A673 (cell line): ENCODE data around the gene WFDC1. TPM values are rescaled to one million over a fixed set of nuclear protein-coding genes. Genes with fewer than 3 reads are reported as not detected.

Experiments used
- BruUV-seq: library from RNA; stranded (reverse); fragments of 400-500 nt; replicated peaks from 2 replicates; lab custom pipeline; 2021; lab: Mats Ljungman, UMichigan
- CTCF ChIA-PET: fragments of 300-600 bp; sonication (Branson Sonifier 250); formaldehyde crosslinking; loops from one replicate; lab custom pipeline; 2022; ENCODE audit warnings: antibody characterized with exemption; lab: Charles Lee
- POLR2A ChIA-PET: fragments of 300-600 bp; sonication (Branson Sonifier 250); formaldehyde crosslinking; loops from one replicate; lab custom pipeline; 2022; ENCODE audit warnings: antibody characterized with exemption; ENCODE audit not compliant: low non-redundant PET; lab: Charles Lee
- DNase-seq: peaks from one replicate; pipeline ENCODE4 v3.0.0-alpha.2; 2015; ENCODE audit warnings: low spot score
- H3K27ac ChIP-seq: fragments of 200-600 bp; sonication (generic); 2 replicates; pipeline ENCODE4 v1.5.1; 2016; ENCODE audit warnings: mixed run types, low read depth, mild to moderate bottlenecking, mixed read lengths, antibody characterized with exemption, low read length; ENCODE audit not compliant: poor library complexity, severe bottlenecking
- H3K27me3 ChIP-seq: fragments of 200-600 bp; sonication (generic); replicated peaks from 2 replicates; pipeline ENCODE4 v1.6.1; 2017; ENCODE audit warnings: mixed run types, low read depth, mild to moderate bottlenecking, mixed read lengths, antibody characterized with exemption, low read length; ENCODE audit not compliant: insufficient read depth, poor library complexity
- H3K36me3 ChIP-seq: fragments of 200-600 bp; sonication (generic); 2 replicates; pipeline ENCODE4 v1.6.1; 2016; ENCODE audit warnings: mixed run types, mild to moderate bottlenecking, mixed read lengths, antibody characterized with exemption, low read length; ENCODE audit not compliant: insufficient read depth, poor library complexity, severe bottlenecking
- H3K4me1 ChIP-seq: fragments of 200-600 bp; sonication (generic); 2 replicates; pipeline ENCODE4 v1.6.1; 2017; ENCODE audit warnings: mixed run types, mild to moderate bottlenecking, mixed read lengths, antibody characterized with exemption, low read length; ENCODE audit not compliant: insufficient read depth, poor library complexity, severe bottlenecking
- H3K4me3 ChIP-seq: fragments of 200-600 bp; sonication (generic); 2 replicates; pipeline ENCODE4 v1.5.1; 2016; ENCODE audit warnings: low read depth, mixed run types, mild to moderate bottlenecking, mixed read lengths, low read length; ENCODE audit not compliant: poor library complexity, severe bottlenecking
- H3K9me3 ChIP-seq: fragments of 200-600 bp; sonication (generic); 2 replicates; pipeline ENCODE4 v1.6.1; 2016; ENCODE audit warnings: mixed run types, low read depth, mild to moderate bottlenecking, mixed read lengths, antibody characterized with exemption, low read length; ENCODE audit not compliant: poor library complexity, severe bottlenecking
- EZH2 ChIP-seq: fragments of 200-600 bp; sonication (generic); IDR thresholded peaks from 2 replicates; pipeline ENCODE4 v1.6.1; 2017; ENCODE audit warnings: borderline replicate concordance, low read depth, mild to moderate bottlenecking, mixed read lengths, antibody characterized with exemption, low read length; ENCODE audit not compliant: poor library complexity, severe bottlenecking
- intact Hi-C: fragments of 100-400 bp; cut with micrococcal nuclease; formaldehyde crosslinking; loops from one replicate; pipeline ENCODE4 v1.10.0; 2022; ENCODE audit not compliant: unreplicated experiment
- total RNA-seq: library from RNA; stranded (reverse); gene quantifications from 2 replicates; pipeline ENCODE4 v1.2.3, GENCODE V29; 2021
- TF ChIP-seq, protein P1 (sequence below): fragments of 300-800, 200-600 bp; sonication (generic); conservative IDR thresholded peaks from 2 replicates; pipeline ENCODE4 v1.5.1; 2017; ENCODE audit warnings: low read depth, mild to moderate bottlenecking, antibody characterized with exemption, low read length, moderate library complexity, mixed read lengths

Gene WFDC1
- total RNA-seq, 1 experiment from 2014 or later = not detected

DNA sequence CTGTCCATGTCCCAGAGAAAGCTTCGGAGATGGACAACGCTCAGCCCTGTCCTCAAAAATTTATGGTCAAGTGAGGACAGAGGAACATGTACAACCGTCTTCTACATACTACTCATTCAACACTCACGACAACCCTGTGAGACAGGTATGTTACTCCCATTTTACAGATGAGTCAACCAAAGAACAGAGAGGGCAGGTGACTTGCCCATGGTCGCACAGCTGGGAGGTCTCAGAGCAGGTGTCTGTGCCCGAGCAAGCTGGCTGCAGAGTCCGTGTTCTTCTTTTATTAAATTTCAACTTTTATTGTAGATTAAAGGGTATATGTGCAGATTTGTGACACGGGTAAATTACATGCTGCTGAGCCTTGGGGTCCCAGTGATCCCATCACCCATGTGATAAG is 5.8 kb upstream of the WFDC1 start:
- POLR2A ChIA-PET = no interaction called here
- no peak for TF ChIP-seq EZH2
- TF ChIP-seq, protein P1, sequence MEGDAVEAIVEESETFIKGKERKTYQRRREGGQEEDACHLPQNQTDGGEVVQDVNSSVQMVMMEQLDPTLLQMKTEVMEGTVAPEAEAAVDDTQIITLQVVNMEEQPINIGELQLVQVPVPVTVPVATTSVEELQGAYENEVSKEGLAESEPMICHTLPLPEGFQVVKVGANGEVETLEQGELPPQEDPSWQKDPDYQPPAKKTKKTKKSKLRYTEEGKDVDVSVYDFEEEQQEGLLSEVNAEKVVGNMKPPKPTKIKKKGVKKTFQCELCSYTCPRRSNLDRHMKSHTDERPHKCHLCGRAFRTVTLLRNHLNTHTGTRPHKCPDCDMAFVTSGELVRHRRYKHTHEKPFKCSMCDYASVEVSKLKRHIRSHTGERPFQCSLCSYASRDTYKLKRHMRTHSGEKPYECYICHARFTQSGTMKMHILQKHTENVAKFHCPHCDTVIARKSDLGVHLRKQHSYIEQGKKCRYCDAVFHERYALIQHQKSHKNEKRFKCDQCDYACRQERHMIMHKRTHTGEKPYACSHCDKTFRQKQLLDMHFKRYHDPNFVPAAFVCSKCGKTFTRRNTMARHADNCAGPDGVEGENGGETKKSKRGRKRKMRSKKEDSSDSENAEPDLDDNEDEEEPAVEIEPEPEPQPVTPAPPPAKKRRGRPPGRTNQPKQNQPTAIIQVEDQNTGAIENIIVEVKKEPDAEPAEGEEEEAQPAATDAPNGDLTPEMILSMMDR = no peak
- Histone ChIP-seq H3K36me3 (no peaks in the 10 kb centered on the region), H3K27ac (no peak overlapping the region), H3K9me3 (no peaks in the 10 kb centered on the region), H3K4me3 (no peak overlapping the region), H3K27me3 (peaks cover 6% of the 10 kb centered on the region), H3K4me1 (peaks cover 8% of the 10 kb centered on the region)
- CTCF ChIA-PET = no interaction called here
- DNase-seq = no peak
- intact Hi-C loops = no loop called here
- BruUV-seq = no TSS peak

DNA sequence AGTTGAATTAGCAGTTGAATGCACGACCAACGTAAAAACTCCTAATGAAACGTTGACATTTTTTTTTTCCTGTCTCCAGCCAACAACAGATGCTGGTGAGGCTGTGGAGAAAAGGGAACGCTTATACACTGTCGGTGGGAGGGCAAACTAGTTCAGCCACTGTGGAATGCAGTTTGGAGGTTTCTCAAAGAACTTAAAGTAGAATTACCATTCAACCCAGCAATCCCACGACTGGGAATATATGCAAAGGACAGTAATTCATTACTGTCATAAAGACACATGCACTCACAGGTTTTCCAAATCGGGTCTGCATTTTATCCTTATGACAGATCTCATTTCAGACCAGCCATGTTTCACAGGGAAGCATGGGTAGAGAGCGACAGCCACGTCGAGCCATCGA is 3.5 kb upstream of the WFDC1 start:
- Histone ChIP-seq H3K27ac (no peak overlapping the region), H3K27me3 (peaks cover 11% of the 10 kb centered on the region), H3K4me3 (no peak overlapping the region), H3K36me3 (no peaks in the 10 kb centered on the region), H3K9me3 (no peaks in the 10 kb centered on the region), H3K4me1 (peaks cover 8% of the 10 kb centered on the region)
- BruUV-seq = no TSS peak
- intact Hi-C loops = no loop called here
- ChIA-PET CTCF (no interaction called here), POLR2A (no interaction called here)
- DNase-seq = no peak
- TF ChIP-seq, protein P1 = no peak
- TF ChIP-seq EZH2 = no peak

DNA sequence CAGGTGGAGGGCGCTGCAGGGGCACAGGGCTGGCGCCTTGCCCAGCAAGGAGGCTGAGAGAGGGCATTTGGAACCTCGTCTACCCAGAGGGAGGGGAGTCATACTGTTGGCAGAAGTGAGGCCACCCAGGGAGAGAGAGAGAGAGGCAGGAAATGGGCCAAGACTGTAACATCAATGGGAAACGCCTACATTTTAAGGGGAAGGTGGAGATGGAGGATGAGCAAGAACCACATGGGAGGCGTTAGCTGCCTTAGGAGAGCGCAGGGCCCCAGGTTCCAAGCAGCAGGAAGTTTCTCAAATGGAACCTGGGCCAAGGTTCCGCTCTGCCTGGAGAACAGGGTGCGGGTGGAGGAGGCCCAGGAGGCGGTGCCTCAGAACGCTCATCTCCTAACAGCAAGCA is 2.7 kb upstream of the WFDC1 start:
- no peak overlapping the region for H3K27ac ChIP-seq
- intact Hi-C loops = no loop called here
- H3K36me3 ChIP-seq = no peaks in the 10 kb centered on the region
- ChIA-PET POLR2A (no interaction called here), CTCF (interaction anchor here (1.0 kb wide), 1 partner anchor 105 kb away, joined by 3 read pairs; the partner anchor contains the start of gene TAF1C)
- BruUV-seq = no TSS peak
- H3K4me3 ChIP-seq = no peak overlapping the region
- TF ChIP-seq EZH2 = no peak
- TF ChIP-seq, protein P1 = no peak
- peaks cover 11% of the 10 kb centered on the region for H3K27me3 ChIP-seq
- DNase-seq = peak; percentile 73
- peaks cover 8% of the 10 kb centered on the region for H3K4me1 ChIP-seq
- H3K9me3 ChIP-seq = no peaks in the 10 kb centered on the region
